BJ (cell line): ENCODE data around the gene TREM2. TPM values are rescaled to one million over a fixed set of nuclear protein-coding genes. Genes with fewer than 3 reads are reported as not detected.

Source experiments
- CTCF ChIA-PET: fragments of 350-600 bp; formaldehyde crosslinking; extraction: SDS; loops from one replicate; lab custom pipeline; 2021; ENCODE audit warnings: antibody characterized with exemption, inconsistent platforms; lab: Yijun Ruan, JAX
- POLR2A ChIA-PET: fragments of 300-600 bp; sonication (Branson Sonifier 250); formaldehyde crosslinking; extraction: SDS; loops from one replicate; lab custom pipeline; 2021; ENCODE audit warnings: antibody characterized with exemption; lab: Charles Lee
- DNase-seq: peaks from one replicate; pipeline ENCODE4 v3.0.0-alpha.2; 2011; ENCODE audit warnings: low read depth
- H3K27me3 ChIP-seq: 2 replicates; pipeline ENCODE4 v1.6.0; 2011; ENCODE audit warnings: low read length; ENCODE audit not compliant: control insufficient read depth, insufficient read depth
- H3K36me3 ChIP-seq: 2 replicates; pipeline ENCODE4 v1.5.1; 2011; ENCODE audit warnings: low read length; ENCODE audit not compliant: control insufficient read depth, insufficient read depth
- H3K4me3 ChIP-seq: 2 replicates; pipeline ENCODE4 v1.5.1; 2011; ENCODE audit warnings: low read depth, mild to moderate bottlenecking, control low read depth, low read length
- CTCF ChIP-seq: IDR thresholded peaks from 2 replicates; pipeline ENCODE4 v1.5.1; 2011; ENCODE audit warnings: low read depth, mild to moderate bottlenecking, control low read depth, inconsistent platforms, low read length, moderate library complexity; ENCODE audit not compliant: insufficient read depth
- polyA plus RNA-seq: library from polyadenylated mRNA; depleted of rRNA; stranded (reverse); fragments of >200 nt; gene quantifications from 2 replicates; pipeline ENCODE4 v1.2.3, GENCODE V29; 2011

The TREM2 gene
- polyA plus RNA-seq, 1 experiment: not detected

- ChIA-PET CTCF (interaction anchor here (1.1 to 1.7 kb wide), 3 partner anchors 11 to 85 kb away, joined by 3 to 7 read pairs (median 4); no protein-coding TSS in a partner anchor), POLR2A (no interaction called here)
- peaks cover 11% of the 10 kb centered on the region for H3K27me3 ChIP-seq
- no peak for TF ChIP-seq CTCF
- H3K4me3 ChIP-seq: no peak overlapping the region
- no peaks in the 10 kb centered on the region for H3K36me3 ChIP-seq
- no peak for DNase-seq
These were observed 14.4 kb upstream of the TREM2 start for GRCh38 chr6:41177287-41177686.

- H3K4me3 ChIP-seq: no peak overlapping the region
These were observed 13.3 kb upstream of the TREM2 start for GRCh38 chr6:41176189-41176588.

GRCh38 chr6:41175084-41175483, 12.2 kb upstream of the TREM2 start:
- Histone ChIP-seq H3K36me3 (no peaks in the 10 kb centered on the region), H3K27me3 (peaks cover 8% of the 10 kb centered on the region), H3K4me3 (no peak overlapping the region)
- no peak for TF ChIP-seq CTCF
- no peak for DNase-seq
- ChIA-PET POLR2A (no interaction called here), CTCF (no interaction called here)

More at GRCh38 chr6:41176189-41176588, 13.3 kb upstream of the TREM2 start:
- peaks cover 8% of the 10 kb centered on the region for H3K27me3 ChIP-seq
- POLR2A ChIA-PET: no interaction called here
- no peaks in the 10 kb centered on the region for H3K36me3 ChIP-seq
- CTCF ChIA-PET: interaction anchor here (1.6 to 1.7 kb wide), 2 partner anchors 16 to 84 kb away, joined by 4 to 7 read pairs; no protein-coding TSS in a partner anchor
- no peak for TF ChIP-seq CTCF
- DNase-seq: no peak

GRCh38 chr6:41174610-41175009, 11.7 kb upstream of the TREM2 start:
- Histone ChIP-seq H3K4me3 (no peak overlapping the region), H3K36me3 (no peaks in the 10 kb centered on the region), H3K27me3 (peaks cover 8% of the 10 kb centered on the region)
- DNase-seq: no peak
- ChIA-PET POLR2A (no interaction called here), CTCF (interaction anchor here (1.4 to 1.5 kb wide), 2 partner anchors 7 to 17 kb away, joined by 4 read pairs; no protein-coding TSS in a partner anchor)
- TF ChIP-seq CTCF: no peak

DNA sequence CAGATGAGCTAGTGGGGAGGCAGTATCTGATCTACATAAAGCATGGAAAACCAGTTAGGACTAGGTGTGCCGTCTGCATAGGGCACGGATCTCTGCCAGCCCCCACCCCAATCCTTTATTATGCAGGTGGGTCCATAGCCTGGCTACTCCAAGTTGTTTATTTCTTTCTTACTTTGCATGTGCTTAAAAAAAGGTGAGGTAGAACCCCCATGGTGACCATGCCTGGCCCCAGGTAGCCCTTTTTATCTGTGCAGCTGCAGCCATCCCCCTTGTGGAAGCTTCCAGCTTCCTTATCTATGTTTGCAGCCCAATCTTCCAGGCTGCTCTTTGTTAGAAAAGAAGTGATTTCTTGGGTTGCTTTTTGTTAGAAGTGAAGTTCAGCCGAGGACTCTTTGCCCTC, 9.0 kb upstream of the TREM2 start:
- ChIA-PET CTCF (interaction anchor here (0.7 to 1.5 kb wide), 4 partner anchors 8 to 21 kb away, joined by 3 to 8 read pairs (median 4); no protein-coding TSS in a partner anchor), POLR2A (no interaction called here)
- no peak for TF ChIP-seq CTCF
- no peak for DNase-seq
- no peaks in the 10 kb centered on the region; the same call in 1 of the 2 replicates for H3K27me3 ChIP-seq
- H3K36me3 ChIP-seq: no peaks in the 10 kb centered on the region
- no peak overlapping the region for H3K4me3 ChIP-seq
